ENCODE results near the gene EPHB6.

EPHB6 gene, protein sequence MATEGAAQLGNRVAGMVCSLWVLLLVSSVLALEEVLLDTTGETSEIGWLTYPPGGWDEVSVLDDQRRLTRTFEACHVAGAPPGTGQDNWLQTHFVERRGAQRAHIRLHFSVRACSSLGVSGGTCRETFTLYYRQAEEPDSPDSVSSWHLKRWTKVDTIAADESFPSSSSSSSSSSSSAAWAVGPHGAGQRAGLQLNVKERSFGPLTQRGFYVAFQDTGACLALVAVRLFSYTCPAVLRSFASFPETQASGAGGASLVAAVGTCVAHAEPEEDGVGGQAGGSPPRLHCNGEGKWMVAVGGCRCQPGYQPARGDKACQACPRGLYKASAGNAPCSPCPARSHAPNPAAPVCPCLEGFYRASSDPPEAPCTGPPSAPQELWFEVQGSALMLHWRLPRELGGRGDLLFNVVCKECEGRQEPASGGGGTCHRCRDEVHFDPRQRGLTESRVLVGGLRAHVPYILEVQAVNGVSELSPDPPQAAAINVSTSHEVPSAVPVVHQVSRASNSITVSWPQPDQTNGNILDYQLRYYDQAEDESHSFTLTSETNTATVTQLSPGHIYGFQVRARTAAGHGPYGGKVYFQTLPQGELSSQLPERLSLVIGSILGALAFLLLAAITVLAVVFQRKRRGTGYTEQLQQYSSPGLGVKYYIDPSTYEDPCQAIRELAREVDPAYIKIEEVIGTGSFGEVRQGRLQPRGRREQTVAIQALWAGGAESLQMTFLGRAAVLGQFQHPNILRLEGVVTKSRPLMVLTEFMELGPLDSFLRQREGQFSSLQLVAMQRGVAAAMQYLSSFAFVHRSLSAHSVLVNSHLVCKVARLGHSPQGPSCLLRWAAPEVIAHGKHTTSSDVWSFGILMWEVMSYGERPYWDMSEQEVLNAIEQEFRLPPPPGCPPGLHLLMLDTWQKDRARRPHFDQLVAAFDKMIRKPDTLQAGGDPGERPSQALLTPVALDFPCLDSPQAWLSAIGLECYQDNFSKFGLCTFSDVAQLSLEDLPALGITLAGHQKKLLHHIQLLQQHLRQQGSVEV
- total RNA-seq = 55.5 reads per million, percentile 70 among the genes with 10 or more reads in this experiment

- DNase-seq = peak; percentile 45
These were observed at the start of gene EPHB6 for GRCh38 chr7:142854372-142855113. Gene EPHB6 (plus strand): TSS chr7:142855076. CDS start chr7:142863228, 8,152 bp downstream.

DNA sequence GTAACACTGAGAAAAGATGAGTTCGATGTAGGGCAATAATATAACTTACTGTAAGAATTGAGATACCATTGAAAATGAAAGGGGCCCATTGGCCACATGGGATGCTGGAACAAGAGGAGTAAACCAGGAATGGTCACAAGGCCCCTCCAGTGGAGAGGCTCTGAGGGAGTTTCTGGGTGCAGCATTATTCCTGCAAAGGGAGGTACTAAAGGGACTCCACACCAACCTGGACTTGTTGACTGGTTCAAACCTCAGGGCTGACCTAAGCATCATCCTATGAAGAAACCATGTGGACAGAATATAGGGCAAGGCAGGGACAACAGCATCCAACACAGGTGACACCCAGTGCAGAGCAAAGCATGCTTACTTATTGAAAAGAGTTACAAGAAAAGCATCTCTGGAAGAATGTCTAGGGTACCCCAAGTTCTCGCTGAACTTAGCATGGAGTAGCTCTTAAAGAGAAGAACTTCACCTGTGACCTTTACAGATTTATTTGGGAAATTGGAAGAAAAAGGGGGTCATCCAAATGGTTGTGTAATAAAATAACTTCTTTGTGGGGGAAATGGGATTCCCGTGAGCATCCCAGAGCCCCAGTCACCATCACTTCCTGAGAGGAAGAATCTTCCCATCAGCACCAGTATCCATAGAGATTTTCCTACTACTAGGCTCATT is 49.4 kb upstream of the EPHB6 start:
- DNase-seq = no peak

- no peak for DNase-seq
These were observed 48.9 kb upstream of the EPHB6 start for GRCh38 chr7:142806022-142806356.

DNA sequence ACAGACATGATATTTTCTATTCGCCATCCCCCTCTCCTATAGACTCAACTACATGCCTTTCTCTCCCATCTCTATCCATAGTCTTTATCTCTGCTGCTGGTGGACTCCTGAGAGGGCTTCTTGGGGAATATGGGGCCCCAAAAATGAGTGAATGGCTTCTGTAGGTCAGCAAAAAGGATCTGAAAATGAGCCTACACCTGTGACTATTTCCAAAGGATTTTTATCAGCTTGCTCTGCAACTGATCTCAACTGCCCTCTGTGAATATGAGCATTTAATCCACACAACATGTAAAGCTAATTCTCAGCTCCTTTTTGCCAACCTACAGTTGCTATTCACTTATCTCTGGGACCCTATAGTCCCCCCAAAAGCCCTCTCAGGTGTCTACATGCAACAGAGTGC is 47.9 kb upstream of the EPHB6 start:
- no peak for DNase-seq

- DNase-seq = peak; percentile 42
These were observed 46.9 kb upstream of the EPHB6 start for GRCh38 chr7:142807855-142808460.

- no peak for DNase-seq
These were observed 46.4 kb upstream of the EPHB6 start for GRCh38 chr7:142808461-142808801.

- DNase-seq = peak; percentile 94
These were observed 45.9 kb upstream of the EPHB6 start for GRCh38 chr7:142808802-142809583.

DNA sequence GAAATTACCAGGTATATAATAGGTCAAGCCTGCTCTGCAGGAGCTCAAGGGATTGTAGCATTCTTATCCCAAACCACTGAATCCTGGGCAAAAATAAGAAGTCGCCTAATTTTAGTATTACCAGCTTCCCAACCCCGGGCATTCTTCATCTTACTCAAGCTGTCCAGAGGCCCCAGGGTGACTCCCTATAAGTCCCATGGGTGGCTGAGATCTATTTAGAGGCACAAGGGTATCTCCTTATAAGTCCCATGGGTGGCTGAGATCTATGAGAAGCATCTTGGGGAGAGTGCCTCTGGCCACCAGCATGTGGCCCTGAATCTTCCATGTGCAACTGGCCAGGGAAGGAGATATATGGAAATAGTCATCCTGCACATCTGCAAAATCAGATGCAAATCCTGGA is 45.2 kb upstream of the EPHB6 start:
- DNase-seq = no peak

DNA sequence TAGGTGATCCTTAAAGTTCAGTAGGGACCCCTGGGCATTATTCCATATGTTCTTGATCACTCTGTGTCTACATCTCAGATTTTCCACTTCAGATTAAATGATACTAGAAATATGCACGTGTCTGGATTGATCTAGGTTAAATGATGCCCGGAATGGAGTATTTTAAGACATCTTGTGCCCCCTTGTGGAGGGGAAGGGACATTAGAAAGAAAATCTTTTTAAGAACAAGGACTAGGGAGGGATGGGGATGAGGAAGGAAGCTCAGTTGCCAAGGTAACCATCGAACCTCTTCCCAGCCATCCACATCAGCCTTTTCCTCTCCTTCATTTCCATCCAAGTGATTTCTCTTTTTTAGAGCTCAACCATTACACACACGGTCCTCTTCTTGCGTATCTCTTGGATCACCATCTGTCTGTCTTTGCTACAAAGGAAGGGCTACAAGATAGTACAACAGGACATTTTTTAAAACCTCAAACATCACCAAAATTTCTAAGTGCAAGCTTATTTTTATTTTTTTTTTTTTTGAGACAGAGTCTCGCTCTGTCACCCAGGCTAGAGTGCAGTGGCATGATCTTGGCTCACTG is 43.6 kb upstream of the EPHB6 start:
- DNase-seq = peak; percentile 52

DNA sequence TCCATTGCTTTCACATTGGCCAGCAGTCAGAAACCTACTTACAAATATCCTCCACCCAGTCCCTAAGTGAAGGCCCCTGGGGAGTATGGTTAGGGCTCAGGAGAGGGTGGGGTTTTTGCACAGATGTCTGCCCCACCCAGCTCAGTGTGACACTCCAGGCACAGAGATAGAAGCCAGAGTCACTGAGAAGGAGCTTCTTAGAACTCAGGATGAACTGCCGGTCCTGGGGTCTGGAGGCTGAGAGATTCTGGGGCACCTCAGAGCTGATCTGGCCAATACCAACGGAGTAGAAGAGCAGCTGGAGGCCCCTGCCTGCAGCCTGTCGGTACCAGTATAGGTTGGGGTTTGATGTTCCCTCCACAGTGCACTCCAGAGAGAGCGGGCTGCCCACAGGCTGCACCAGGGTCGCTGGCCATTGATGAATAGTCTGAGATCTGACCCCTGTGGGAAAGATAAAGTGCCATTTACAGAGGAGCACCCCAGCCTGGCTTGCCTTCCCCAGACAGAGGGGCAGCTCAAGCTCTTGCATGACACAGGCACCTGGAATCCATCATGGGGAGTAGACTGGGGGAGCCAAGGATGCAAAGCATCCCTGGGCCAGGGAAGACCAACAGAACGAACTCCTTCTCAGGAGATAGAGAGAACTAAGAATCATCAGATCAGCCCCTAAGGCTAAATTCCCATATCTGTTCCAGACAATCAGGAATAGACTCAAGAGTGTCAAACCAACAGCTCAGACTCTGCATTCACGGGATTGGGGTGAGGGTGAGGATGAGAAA is 42.2 kb upstream of the EPHB6 start:
- DNase-seq = no peak

- no peak for DNase-seq
These were observed 41.6 kb upstream of the EPHB6 start for GRCh38 chr7:142813226-142813625.

- DNase-seq = no peak
These were observed 41.2 kb upstream of the EPHB6 start for GRCh38 chr7:142813699-142814098.

- DNase-seq = no peak
These were observed 40.4 kb upstream of the EPHB6 start for GRCh38 chr7:142814451-142814850.

DNA sequence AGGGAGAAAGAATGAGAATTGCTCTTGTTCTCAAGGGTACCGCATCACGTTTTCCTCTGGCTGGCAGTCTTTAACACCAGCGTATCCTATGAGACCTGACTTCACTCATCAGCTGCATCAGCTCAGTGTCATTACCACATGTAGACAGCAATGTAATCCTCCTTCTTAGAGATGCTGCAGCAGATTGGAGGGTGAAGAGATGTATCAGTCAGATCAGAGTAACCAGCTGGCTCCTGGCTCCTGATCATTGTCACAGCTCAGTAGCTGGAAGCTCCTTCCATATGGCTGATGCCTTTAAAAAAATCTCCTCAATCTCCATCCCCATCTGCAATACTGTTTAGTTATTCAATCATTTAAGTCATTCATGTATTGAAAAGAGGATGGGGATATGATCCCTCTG is 39.7 kb upstream of the EPHB6 start:
- DNase-seq = no peak

DNA sequence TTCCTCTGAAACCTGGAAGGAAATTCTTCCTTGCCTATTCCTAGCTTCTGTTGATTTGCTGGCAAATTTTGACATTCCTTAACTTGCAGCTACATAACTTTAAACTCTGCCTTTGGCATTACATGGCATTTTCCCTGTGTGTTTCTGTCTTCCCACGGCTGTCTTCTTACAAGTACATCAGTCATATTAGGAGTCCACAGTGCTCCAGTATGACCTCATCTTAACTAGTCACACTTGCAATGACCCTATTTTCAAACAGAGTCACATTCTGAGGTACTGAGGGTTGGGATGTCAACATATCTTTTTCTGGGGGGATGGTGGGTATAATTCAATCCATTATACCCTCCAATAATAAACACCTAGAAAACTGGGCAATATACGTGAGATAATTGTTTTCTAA is 37.4 kb upstream of the EPHB6 start:
- DNase-seq = no peak

DNA sequence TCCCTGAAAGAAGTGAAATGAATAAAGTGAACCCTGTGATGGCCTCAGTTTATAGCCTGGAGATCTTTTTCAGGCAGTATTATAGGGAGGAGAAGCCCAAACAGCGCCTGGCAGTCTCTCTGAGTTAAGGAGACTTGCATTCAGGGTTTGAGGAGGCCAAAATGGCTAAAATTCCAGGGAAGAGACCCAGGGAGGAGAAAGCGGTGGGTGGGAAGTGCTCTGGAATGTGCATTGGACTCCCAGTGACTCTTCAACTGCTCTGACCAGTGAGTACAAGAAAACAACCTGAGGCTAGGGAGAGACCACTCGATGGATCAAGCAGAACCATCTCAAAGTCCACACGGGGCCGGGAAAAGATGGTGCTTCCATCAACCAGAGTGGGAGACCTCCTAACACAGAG is 35.3 kb upstream of the EPHB6 start:
- DNase-seq = no peak

DNA sequence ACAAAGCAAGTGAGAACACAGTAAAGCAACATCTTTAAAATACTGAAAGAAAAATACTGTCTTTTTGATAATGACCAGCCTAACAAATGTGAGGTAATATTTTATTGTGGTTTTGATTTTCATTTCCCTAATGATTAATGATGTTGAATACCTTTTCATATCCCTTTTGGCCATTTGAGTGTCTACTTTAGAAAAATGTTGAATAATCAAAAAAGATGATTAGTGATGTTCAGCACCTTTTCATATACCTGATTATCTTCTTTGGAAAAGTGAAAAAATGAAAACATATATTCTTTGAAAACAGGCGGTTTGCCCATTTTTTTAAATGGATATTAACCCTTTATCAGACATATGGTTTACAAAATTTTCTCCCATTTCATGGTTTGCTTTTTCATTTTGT is 32.2 kb upstream of the EPHB6 start:
- no peak for DNase-seq

DNA sequence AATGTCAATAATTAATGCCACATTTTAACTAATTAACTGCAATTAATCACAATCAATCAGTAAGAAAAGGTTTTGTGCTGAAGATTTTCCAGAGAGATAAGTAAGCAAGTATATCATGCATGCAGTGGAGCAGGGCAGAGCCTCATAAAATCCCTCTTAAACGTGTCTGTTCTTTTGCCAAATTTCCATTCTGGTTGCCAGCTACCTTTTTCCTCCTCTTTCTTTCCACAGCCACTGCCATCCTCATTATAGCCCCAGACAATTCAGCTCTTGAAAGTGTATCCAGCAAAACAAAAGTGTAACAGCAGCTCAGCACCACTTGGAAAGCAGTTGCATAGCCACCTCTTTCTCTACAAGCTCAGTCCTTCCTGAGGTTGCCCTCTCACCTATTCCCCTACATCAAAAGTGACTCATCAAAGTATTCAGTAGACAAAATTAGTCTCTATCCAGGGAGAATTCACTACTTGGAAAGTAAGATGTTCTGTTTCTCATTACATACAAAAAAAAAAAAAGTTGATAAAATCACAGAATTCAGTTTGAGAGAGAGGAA is 26.9 kb upstream of the EPHB6 start:
- DNase-seq = no peak

DNA sequence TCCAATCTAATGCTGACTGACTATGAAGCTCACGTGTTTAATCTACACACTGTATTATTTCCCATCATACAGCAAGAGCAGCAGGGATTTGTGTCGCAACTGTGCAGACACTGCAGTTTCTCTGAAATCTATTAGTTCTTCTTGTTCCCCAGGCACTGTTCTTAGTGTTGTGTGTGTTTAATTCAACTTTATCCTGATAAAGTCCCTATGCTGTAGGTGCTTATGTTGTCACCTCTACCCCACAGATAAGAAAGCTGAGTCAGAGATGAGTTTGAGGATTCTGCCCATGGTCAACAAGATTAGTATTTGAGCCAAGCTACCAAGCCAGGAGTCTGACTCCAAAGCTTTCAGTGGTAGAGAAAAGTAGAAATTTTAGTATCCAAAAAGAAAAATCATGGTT is 22.5 kb upstream of the EPHB6 start:
- DNase-seq = no peak

All from effector CD4-positive, alpha-beta T cell (primary cell).